ENCODE measurements around the gene DLK1. TPM values are rescaled to one million over a fixed set of nuclear protein-coding genes. Genes with fewer than 3 reads are reported as not detected.

DLK1 gene
- total RNA-seq, 1 experiment from 2014 or later: 0.06 TPM

DNA sequence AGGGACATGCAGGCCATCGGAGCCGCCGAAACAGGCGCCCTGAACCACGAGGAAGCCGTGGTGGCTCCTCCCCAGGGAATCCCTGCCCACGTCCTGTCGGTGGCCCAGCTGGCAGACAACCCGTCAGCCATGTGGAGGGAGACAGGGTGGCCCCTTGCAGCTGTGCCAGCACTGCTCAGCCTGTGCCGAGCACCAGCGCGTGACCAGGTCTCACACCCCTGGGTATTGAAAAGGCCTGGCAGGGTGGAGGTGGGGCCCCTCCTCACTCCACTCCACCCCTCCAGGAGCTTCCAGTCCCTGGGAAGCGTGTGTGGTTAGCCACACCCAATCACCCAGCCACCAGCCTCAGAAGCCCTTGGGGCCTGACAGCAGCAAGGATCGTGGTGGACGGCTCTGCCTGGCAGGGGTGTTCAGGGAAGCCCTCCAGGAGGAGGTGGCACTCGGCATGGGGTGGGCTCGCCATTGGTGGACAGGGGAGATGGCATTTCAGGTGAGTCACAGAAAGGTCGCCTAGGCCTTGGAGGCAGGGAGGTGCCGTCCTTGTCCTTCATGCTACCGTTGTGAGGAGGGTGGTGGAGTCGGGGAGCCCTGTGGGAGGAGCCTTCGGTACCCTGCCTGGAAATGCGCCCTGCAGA is 12.3 kb upstream of the DLK1 start:
- DNase-seq (ENCODE audit: low read depth): peak; percentile 35

DNA sequence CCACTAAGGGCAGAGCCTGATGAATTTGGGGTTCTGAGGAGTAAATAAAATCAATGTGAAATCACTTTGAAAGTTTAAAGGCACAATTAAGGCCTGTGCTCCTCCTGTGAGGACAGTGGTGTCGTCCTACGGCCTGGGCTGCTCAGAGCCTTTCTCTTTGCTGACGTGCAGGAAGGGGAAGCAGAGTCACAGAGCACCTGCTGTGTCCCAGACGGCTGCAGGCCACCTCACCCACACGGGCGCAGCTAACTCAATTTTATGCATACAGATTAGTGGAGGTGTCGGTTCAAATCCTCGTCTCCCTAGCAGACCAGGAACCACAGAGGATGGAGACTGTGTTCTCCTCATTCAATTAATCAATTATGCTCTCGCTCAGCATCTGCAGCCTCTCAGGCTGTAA is 11.4 kb upstream of the DLK1 start:
- no peak for DNase-seq (ENCODE audit: low read depth)

GRCh38 chr14:100715803-100716202 is 10.9 kb upstream of the DLK1 start:
- DNase-seq (ENCODE audit: low read depth): no peak

- no peak for DNase-seq (ENCODE audit: low read depth)
Measured at GRCh38 chr14:100717386-100717785, 9.3 kb upstream of the DLK1 start.

DNA sequence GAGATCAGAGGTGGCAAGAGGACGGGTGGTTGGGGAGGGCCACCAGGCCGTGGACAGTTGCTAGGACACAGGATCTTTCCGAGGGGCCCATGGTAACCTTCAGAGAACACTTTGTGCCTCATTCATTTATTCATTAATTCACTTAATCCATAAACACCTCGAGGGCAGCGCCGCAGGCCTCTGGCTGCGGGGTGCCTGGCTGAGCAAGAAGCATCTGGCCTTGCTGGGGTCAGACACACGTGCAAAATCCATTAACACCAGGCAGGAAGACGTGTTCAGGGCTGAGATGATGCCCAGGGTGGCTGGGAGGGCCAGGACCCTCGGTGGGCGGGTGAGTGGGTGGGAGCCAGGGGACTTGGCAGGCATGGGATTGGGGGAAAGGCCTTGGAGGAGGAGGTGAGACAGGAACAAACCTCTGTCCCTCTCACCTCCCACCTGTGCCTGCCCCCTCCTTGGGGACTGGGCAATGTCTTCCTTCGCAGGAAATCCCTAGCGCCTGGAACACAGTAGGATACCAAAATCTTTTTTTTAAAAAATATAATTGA is 6.6 kb upstream of the DLK1 start:
- no peak for DNase-seq (ENCODE audit: low read depth)

GRCh38 chr14:100721568-100721967 is 5.1 kb upstream of the DLK1 start:
- DNase-seq (ENCODE audit: low read depth): no peak

DNA sequence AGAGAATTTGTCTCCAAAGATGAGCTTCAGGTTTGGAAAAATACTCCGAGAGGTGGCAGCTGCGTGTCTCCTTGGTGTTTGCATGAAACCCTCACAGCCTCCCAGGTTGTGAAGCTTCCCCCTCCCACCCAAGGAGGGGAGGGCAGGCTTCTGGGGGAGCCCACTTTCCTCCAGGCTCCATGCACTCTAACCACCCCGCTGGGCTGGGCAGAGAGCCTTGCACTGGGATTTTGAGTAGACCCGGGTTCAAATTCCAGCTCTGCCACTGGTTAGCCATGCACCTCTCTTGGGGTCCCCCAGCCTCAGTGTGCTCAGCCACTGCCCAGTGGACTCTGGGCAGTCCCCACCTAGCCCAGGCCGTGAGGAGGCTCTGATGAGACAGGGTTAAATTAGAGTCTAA is 4.3 kb upstream of the DLK1 start:
- DNase-seq (ENCODE audit: low read depth): no peak

- DNase-seq (ENCODE audit: low read depth): no peak
Measured at GRCh38 chr14:100723135-100723829, 3.4 kb upstream of the DLK1 start.

- no peak for DNase-seq (ENCODE audit: low read depth)
Measured at GRCh38 chr14:100723830-100724437, 2.8 kb upstream of the DLK1 start.

DNA sequence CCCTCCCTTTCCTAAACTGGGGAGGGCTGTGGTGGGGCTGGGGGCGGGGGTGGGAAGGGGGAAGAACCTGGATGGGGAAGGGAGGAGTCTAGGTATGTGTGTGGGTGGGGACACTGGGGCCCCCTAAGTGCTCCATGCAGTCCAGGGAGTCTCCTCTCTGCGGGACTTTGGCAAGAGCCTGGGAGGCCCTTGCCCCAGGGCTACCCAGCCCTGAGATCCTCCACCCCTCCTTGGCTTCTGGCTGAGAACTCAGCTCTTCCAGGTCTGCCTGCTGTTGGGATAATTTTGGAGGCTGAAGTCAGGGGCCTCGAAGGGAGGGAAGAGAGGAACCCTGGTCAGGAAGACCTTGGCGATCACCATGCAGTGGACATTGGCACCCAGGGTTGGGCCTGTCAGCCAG is 2.2 kb upstream of the DLK1 start:
- no peak for DNase-seq (ENCODE audit: low read depth)

GRCh38 chr14:100725587-100726387 is 905 bp upstream of the DLK1 start:
- DNase-seq (ENCODE audit: low read depth): no peak

DNA sequence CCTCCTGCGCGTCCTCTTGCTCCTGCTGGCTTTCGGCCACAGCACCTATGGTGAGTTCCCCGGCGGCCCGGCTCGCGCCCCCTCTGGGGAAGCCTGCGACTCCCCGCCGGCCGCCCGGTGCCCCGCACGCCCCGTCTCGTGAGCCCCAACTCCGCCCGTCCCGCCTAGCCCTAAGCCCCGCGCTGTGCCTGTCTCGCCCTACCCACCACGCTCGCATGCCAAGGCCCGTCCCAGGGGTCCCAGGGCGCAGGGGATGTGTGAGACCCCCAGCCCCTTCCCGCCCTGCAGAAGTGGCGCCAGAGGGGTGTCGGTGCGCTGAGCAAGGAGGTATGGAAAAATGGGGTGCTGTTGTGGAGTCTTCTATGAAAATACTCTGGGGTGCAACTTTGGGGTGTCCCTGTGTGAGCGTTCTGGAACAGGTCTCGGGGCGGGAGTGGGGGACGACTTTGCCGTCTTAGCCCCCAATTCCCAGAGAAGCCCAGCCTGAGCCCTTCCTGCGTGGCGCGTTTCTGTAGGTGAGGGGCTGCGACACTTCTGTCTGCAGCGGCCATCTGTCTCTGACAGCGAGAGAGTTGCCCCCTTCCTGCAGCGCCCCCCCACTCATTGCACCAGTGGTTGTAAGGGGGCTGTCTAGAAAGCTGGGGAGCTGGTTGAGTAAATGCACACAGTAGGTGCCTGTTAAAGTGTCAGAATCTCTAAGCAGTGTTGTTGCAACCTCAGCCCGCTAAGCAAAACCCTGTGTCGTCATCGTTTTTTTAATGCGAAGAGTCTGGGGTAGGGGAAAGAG is 587 bp downstream of the DLK1 start:
- no peak for DNase-seq (ENCODE audit: low read depth)

DNA sequence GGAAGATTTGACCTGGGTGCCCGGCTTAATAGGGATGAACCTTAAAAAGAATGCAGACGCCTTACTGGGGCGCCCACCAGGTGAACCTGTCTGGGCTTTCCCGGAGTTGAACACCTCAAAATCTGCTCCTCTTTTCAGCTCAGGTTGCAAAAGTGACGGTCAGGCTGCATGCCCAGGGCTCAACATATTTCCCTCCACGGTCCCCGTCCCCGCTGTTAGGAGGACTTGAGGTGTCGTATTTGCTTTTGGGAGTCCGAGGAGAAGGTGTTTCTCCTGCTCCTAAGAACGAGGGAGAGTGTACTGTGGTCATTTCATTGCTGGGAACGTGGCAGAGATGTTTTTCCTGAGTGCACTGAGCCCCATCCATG is 1.2 kb downstream of the DLK1 start:
- no peak for DNase-seq (ENCODE audit: low read depth)

DNA sequence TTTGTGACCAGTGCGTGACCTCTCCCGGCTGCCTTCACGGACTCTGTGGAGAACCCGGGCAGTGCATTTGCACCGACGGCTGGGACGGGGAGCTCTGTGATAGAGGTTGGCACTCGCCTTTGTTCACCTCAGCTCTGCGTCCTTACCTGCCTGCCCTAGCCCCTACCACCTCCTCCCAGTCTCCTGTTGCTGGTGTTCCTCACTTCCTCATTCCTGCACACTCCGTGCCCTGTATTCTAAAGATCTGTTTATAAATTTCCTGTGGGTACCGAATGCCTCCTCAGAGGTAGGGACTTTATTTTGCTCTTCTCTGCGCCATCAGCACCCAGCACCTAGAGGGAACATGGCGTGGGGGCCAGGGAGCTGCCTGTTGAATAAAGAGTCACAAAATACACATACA is 2.3 kb downstream of the DLK1 start:
- no peak for DNase-seq (ENCODE audit: low read depth)

GRCh38 chr14:100729982-100730381 is 3.3 kb downstream of the DLK1 start:
- peak; percentile 39 for DNase-seq (ENCODE audit: low read depth)

DNA sequence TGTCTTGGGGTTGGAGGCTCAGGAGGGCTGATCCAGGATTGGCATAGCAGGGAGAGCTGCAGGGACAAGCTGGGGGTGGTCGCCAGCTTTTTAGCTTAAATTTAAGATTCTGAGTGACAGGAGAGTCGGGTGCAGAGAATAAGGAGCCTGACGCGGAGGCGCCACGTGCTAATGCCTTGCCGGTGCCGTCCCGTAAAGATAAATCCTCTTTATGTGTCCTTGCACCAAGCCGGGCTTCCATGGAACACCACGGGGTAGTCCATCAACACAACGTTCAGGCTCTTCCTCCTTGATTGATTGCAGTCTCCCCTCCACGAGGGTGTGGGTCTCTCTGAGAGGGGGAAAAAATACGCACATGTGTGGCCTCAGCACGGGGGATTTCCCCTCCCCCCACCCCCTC is 3.9 kb downstream of the DLK1 start:
- DNase-seq (ENCODE audit: low read depth): no peak

- no peak for DNase-seq (ENCODE audit: low read depth)
Measured at GRCh38 chr14:100731011-100731670, 4.4 kb downstream of the DLK1 start.

- DNase-seq (ENCODE audit: low read depth): no peak
Measured at GRCh38 chr14:100731846-100732765, 5.4 kb downstream of the DLK1 start.

GRCh38 chr14:100732766-100733100 is 6.0 kb downstream of the DLK1 start:
- DNase-seq (ENCODE audit: low read depth): no peak
